Stimulated activated CD8-positive, alpha-beta memory T cell treated with anti-CD3 and anti-CD28 coated beads, Interleukin-15, amount 100 ng/mL, for 4 hours (primary cell): Measurements from ENCODE around the gene RASAL2.
"Not testable (repeated sequence)": the region's sequence is repeated elsewhere in the genome, so short reads cannot be mapped to it uniquely, and the experiment has no call there.

Experiments
- DNase-seq, 2 donors: peaks; one replicate each; pipeline ENCODE4 v3.0.0-alpha.2; 2020; ENCODE audit warnings: low read depth in 2 of 2

RASAL2 gene

GRCh38 chr1:178165196-178165595 lies 71.3 kb downstream of the RASAL2 start:
- no peak for DNase-seq

DNA sequence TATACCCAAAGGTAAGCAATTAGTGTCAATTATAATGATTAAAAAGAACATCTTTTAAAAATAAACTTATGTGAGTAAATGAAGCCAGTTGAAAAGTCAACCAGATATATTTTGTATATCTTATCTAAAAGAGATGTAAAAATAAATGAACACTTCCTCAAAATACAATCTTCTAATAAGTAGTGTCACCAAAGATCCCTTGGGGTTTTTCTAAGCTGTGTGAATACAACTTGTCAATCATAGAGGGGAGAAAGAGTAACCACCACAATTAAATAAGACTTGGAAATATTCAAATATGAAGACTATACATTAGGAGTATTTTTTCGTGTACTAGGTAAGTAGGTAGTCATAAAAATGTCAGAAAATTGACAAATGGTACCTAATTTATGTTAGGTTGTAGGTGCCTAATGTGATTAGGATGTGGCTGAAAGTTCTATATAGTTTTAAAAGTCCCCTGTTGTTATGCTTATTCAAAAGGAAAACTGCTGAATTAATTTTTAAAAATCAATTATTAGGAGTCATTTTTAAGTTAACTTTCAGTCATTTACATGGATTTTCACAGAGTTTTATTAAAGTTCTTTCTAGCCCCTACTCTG lies 72.6 kb downstream of the RASAL2 start:
- DNase-seq, result no peak

DNA sequence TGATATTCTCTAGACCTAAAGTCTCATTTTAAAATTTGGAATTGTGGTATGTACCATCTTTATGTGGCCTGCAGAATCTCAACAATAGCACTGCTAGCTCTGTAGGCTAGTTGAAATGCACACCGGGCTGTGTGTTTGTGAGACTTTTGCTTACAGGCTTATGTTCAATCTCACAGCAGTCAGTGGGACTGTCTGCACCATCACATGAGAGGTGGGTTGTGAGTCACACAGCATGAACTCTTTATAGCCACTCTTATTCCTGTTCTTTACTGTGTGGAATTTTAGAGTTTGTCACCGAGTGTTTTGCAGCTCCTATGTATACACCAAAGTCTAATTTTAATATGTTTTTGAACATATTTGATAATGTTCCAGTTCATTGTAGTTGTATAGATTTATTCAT lies 74.6 kb downstream of the RASAL2 start:
- no peak for DNase-seq

GRCh38 chr1:178169649-178170048 lies 75.7 kb downstream of the RASAL2 start:
- no peak for DNase-seq

- no peak for DNase-seq
Measured at GRCh38 chr1:178172939-178173338, 79.0 kb downstream of the RASAL2 start.

DNA sequence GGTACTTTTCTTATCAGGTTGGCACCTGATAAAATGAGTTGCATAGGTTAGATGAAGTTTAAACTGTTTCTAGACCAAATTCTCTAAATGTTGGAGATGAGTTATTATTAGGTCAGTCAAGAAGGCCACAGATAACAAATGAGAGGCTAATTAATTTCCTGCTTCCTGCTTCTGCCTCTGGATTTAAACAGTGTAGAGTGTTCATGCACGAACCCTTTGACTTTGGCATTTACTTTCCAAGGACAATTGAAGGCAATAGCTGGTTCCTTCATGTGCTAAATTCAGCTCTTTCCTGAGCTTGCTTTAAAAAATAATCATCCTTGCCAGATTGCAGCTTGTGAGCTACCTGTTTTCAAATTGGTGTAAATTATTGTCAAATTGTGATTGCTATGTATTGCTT lies 80.6 kb downstream of the RASAL2 start:
- no peak for DNase-seq

- DNase-seq, result no peak
Measured at GRCh38 chr1:178180405-178180804, 86.5 kb downstream of the RASAL2 start.

DNA sequence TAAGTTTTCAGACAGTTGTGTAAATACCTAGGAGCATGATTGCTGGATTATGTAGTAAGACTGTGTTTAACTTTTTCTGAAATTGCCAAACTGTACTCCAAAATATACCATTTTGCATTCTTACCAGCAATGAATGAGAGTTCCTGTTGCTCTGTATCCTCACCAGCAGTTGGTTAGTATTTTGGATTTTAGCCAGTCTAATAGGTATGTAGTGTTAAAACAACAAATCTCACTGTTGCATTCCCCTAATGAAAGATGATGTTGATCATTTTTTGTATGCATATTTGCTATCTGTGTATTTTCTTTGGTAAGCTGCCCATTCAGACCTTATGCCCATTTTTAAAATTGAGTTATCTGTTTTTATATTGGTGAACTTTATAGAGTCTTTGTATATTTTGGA lies 89.9 kb downstream of the RASAL2 start:
- DNase-seq, result no peak

DNA sequence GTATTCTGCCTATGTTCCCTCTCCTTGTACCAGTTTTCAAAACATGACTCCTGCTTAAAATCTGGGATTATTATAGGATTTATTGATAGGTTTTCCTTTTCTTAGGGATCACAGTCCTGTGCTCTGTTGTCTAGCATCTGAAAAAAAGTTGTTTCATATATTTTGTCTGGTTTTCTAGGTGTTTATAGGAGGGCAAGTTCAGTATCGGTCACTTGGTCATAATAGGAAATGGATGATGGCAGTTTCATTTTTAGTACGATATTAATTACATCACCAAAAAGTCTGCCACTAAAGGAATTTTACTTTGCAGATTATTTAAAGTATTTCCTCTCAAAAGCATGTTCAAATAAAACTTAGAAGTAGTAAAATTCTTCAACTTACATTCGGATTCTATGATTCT lies 94.4 kb downstream of the RASAL2 start:
- no peak for DNase-seq

DNA sequence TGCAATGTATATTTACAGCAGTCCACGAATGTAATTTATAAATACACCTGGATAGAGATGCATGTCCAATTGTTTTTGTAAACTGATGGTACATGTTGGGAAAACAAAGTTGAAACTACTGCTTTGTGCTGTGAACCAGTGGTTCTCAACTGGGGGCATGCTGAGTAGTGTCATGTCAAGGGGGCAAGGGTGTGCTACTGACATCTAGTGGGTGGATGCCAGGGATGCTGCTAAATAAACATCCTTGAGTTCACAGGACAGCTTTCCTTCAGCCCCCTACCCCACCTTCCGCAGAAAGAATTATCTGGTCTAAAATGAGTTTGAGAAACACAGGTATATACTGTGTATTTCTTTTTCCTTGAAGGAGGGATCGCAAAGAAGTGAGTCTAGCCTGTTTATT lies 95.9 kb downstream of the RASAL2 start:
- no peak for DNase-seq

- DNase-seq, result no peak
Measured at GRCh38 chr1:178190881-178191280, 97.0 kb downstream of the RASAL2 start.

DNA sequence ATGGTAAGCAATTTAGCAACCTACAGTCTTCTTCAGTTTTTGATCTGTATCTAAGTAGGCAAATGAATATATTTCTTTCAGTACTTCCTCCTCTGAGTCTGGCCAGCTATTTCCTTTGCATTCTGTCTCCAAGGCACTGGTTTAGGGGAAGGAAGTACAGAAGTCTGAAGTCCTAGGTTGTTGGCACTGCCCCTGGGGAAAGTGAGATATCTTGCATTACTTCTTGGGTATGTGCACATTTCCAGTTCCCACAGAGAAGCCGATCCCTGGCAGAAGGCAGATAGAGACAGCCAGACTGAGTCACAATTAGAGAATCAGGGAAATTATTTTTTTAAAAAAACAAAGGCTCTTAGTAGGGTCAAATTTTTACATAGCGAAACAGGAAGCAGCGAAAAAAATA lies 98.8 kb downstream of the RASAL2 start:
- DNase-seq, result no peak

DNA sequence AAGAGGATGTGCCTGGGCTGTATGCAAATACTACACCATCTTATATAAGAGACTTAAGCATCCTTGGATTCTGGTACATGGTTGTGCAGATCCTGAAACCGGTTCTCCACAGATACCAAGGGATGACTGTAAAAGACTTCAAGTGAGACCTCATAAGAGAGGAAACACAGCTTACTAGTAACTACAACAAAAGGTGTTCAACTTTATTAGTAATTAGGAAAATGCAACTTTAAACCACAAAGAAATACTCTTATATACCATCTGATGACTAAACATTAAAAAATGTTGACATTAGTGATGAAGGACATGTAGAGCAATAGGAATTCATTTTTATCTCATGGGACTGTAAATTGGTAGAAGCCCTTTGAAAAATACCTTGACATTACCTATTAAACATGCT lies 102.7 kb downstream of the RASAL2 start:
- DNase-seq, result no peak

DNA sequence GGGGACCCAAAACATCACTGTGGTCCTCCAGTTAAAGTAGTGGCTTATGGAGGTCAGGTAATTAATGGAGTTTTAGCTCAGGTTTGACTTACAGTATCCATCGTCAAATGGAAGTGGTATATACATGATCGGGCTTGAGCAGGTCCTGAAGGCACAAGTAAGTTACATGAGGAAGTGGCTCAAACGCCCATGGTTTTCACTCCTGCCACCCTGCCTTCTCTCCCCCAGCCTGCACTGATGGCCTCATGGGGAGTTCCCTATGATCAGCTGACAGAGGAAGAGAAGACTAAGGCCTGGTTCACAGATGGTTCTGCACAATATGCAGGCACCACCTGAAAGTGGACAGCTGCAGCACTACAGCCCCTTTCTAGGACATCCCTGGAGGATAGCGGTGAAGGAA lies 108.2 kb downstream of the RASAL2 start:
- not testable (repeated sequence) for DNase-seq

GRCh38 chr1:178202546-178202945 lies 108.6 kb downstream of the RASAL2 start:
- DNase-seq, result not testable (repeated sequence)

- not testable (repeated sequence) for DNase-seq
Measured at GRCh38 chr1:178208269-178208856, 114.5 kb downstream of the RASAL2 start.

- DNase-seq, result no peak
Measured at GRCh38 chr1:178209935-178210334, 116.0 kb downstream of the RASAL2 start.

- DNase-seq, result no peak
Measured at GRCh38 chr1:178218550-178218949, 124.6 kb downstream of the RASAL2 start.

GRCh38 chr1:178220094-178220493 lies 126.2 kb downstream of the RASAL2 start:
- no peak for DNase-seq

DNA sequence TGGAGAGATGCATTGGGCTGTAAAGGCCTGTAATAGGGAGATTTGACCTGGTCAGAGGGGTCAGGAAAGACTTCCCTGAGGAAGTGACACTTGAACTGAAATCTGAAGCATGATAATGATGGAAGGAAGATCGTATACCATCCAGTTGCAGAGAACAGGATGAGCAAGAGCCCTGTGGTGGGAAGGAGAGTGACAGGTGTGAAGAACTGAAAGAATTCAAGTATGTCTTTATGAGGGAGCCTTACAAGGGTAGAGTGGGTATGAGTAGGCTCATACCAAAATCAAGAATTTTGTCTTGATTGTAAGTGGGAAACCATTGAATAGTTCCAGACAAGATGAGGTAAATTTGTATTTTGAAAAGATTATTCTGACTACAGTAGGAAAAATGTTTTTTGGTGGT lies 129.4 kb downstream of the RASAL2 start:
- DNase-seq, result no peak

DNA sequence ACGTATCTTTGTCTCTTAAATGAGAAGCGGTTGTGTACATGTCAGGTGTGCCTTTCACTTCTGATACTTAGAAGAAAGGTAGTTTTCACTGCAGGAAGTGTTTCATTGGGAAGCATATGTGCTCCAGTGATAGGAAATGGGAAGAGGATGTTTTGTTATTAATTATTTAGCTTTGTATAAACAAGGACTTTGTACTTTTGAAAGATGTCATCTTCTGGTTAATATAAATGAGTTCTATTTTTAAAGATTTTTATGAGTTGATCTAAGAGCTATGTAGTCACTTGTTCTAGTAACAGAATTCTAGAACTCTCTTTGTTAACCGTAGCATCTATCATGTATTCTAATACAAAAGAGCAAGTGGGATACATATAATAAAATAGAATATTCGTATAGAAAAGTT lies 130.5 kb downstream of the RASAL2 start:
- DNase-seq, result no peak

- DNase-seq, result no peak
Measured at GRCh38 chr1:178230881-178231409, 137.0 kb downstream of the RASAL2 start.

GRCh38 chr1:178232108-178232507 lies 138.2 kb downstream of the RASAL2 start:
- DNase-seq, result no peak

DNA sequence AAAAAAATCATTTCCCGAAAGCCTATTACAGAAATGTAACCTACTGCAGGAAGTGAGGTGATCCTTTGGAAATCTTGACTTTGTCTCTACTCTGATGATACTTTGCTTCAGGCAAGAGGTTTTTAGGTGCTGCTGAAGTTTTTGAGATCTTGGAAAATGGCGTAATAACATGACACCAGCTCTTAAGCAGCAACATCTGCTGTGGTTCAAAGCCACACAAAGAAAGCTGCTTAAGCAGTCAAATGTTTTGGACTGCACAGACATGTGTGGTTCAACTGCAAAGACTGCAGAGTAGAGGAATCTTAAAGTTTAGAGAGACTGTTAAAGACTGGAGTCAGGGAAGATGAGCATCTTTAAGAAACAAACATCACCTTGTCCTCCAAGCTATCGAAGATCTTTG lies 139.0 kb downstream of the RASAL2 start:
- no peak for DNase-seq
